ENCODE data around the gene FILIP1.

- TF ChIP-seq POLR2AphosphoS5 (IDR thresholded peaks at IDR 0.05; ENCODE audit: insufficient read depth in 1 of 2, low read depth in 1 of 2) (no peak), CTCF (IDR thresholded peaks at IDR 0.05) (no peak), POLR2A (IDR thresholded peaks at IDR 0.05) (no peak)
Measured at GRCh38 chr6:75378101-75378500, 115.5 kb downstream of the FILIP1 start.
